Measurements from ENCODE around the gene STARD10.

STARD10 gene

DNA sequence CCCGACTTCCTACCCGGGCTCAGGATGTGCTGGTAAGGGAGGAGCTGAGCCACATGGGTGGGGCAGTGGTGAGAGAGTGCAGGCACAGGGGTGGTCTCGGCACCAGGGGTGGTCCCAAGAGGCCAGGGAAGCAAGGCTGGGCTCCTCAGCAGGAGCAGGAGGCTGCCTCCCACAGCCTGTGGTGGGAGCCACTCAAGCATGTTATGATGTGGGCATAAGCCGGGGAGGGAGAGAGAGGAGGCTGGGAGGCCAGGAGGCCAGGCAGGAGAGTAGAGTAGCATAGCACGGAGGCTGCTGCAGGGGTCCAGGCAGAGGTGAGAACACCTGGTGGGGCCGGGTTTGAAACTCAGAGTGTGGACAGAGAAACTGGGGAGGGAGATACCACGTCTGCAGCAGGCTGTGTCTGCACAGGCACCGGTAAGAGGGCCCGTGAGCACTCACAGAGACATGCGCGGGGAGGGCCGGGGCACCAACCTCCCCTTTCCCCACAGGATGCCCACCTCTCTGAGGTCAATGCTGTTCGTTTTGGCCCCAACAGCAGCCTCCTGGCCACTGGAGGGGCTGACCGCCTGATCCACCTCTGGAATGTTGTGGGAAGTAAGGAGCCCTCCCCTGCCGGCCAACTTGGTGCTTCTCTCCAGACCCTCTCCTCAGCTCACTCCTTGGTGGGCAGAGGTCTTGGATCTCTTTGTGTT is 31.1 kb upstream of the STARD10 start:
- no peaks in the 10 kb centered on the region for H3K4me1 ChIP-seq (ENCODE audit: control insufficient read depth, insufficient read depth, low read length)
- H3K4me3 ChIP-seq (ENCODE audit: low read depth, low read length), result no peak overlapping the region
- peaks cover 7% of the 10 kb centered on the region for H3K36me3 ChIP-seq (ENCODE audit: control insufficient read depth, insufficient read depth, low read length)
- H3K27me3 ChIP-seq (ENCODE audit: control insufficient read depth, insufficient read depth, low read length), result peaks cover 8% of the 10 kb centered on the region
- H3K9ac ChIP-seq (ENCODE audit: low read depth, low read length), result no peak overlapping the region
- H3K9me3 ChIP-seq (ENCODE audit: control insufficient read depth, insufficient read depth, low read length), result no peaks in the 10 kb centered on the region

DNA sequence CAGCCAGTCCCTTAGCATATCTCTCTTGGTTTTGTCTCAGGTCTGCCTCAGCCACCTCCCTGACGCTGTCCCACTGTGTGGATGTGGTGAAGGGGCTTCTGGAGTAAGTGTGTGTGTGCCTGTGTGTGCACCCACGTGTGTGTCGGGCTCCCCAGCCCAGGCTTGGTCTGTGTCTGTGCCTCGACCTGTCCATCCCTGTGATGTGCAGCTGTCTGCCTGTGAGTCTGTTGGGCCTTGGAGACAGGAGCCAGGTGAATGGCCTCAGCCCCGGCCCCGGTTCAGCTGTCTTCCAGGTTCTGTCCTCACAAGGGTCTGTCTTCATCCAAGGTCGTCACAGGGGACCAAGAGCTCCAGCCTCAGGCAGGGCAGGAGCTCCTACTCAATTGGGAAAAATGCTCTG is 30.2 kb upstream of the STARD10 start:
- Histone ChIP-seq H3K4me3 (ENCODE audit: low read depth, low read length) (no peak overlapping the region), H3K4me1 (ENCODE audit: control insufficient read depth, insufficient read depth, low read length) (no peaks in the 10 kb centered on the region), H3K36me3 (ENCODE audit: control insufficient read depth, insufficient read depth, low read length) (peaks cover 5% of the 10 kb centered on the region), H3K9me3 (ENCODE audit: control insufficient read depth, insufficient read depth, low read length) (no peaks in the 10 kb centered on the region), H3K27me3 (ENCODE audit: control insufficient read depth, insufficient read depth, low read length) (peaks cover 8% of the 10 kb centered on the region), H3K9ac (ENCODE audit: low read depth, low read length) (no peak overlapping the region)

DNA sequence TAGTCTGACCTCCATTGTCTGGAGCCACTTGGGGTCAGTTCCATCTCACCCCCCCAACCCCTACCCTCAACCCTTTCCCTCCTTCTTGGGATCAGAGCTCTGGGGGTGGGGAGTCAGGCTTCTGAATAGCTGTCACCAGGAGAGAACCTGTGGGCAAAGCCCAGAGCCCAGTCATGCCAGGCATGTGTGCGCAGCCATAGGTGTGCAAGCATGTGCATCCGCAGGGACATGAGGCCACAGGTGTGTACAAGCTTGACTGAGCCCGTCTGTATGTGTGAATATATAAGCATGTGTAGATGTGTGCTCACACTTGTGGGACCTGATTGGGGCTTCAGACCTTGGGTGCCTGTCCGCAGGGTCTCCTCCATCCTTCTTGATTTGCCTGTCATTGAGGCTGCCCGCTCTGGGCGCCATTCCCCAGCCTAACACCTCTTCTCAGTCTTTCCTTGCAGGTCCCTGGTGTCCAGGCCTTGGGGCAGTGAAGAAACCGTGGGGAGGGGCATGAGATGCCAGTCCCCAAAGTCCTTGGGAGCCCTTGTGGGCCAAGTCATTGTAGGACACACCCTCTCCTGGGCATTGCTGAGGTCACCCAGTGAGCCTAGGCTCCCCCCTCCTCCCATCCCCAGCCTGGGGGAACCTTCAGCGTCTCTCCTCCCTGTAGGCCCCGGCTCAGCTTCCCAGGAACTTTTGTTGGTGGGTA is 29.4 kb upstream of the STARD10 start:
- Histone ChIP-seq H3K4me3 (ENCODE audit: low read depth, low read length) (no peak overlapping the region), H3K9ac (ENCODE audit: low read depth, low read length) (no peak overlapping the region), H3K27me3 (ENCODE audit: control insufficient read depth, insufficient read depth, low read length) (peaks cover 8% of the 10 kb centered on the region), H3K4me1 (ENCODE audit: control insufficient read depth, insufficient read depth, low read length) (no peaks in the 10 kb centered on the region), H3K9me3 (ENCODE audit: control insufficient read depth, insufficient read depth, low read length) (no peaks in the 10 kb centered on the region), H3K36me3 (ENCODE audit: control insufficient read depth, insufficient read depth, low read length) (peaks cover 1% of the 10 kb centered on the region)

DNA sequence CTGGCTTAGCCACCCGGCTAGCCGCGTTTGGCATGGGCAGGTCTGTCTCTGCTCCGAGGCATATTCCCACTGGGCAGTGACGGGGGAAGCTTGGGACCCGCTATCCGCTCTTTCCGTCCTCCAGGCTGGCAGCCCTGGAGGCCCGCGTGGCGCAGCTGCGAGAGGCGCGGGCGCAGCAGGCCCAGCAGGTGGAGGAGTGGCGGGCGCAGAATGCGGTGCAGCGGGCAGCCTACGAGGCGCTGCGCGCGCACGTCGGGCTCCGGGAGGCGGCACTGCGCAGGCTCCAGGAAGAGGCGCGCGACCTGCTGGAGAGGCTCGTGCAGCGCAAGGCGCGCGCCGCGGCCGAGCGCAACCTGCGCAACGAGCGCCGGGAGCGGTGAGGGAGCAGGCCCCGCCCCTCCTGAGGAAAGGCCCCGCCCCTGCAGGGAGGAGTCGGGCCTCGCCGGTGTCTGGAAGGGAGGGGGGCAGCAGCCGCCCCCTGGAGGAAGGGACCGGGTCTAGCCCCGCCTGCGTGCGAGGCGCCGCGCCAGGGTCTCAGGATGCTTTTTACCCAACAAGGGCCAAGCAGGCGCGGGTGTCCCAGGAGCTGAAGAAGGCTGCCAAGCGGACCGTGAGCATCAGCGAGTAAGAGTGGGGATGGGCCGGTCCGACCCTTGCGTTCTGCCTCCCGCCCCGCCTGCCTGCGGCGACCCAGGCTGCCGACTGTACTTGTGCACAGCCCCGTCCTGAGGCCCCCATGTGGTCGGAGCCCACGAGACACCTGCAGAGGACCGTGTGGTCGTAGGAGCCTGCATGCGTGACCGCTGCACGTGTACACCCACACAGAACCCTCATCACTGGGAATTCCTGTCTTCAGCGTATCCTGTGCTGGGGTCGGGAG is 28.3 kb upstream of the STARD10 start:
- no peaks in the 10 kb centered on the region for H3K9me3 ChIP-seq (ENCODE audit: control insufficient read depth, insufficient read depth, low read length)
- peak overlapping the region; percentile 70 for H3K9ac ChIP-seq (ENCODE audit: low read depth, low read length)
- H3K4me1 ChIP-seq (ENCODE audit: control insufficient read depth, insufficient read depth, low read length), result no peaks in the 10 kb centered on the region
- peak overlapping the region; percentile 78 for H3K4me3 ChIP-seq (ENCODE audit: low read depth, low read length)
- H3K27me3 ChIP-seq (ENCODE audit: control insufficient read depth, insufficient read depth, low read length), result peaks cover 8% of the 10 kb centered on the region
- no peaks in the 10 kb centered on the region for H3K36me3 ChIP-seq (ENCODE audit: control insufficient read depth, insufficient read depth, low read length)

DNA sequence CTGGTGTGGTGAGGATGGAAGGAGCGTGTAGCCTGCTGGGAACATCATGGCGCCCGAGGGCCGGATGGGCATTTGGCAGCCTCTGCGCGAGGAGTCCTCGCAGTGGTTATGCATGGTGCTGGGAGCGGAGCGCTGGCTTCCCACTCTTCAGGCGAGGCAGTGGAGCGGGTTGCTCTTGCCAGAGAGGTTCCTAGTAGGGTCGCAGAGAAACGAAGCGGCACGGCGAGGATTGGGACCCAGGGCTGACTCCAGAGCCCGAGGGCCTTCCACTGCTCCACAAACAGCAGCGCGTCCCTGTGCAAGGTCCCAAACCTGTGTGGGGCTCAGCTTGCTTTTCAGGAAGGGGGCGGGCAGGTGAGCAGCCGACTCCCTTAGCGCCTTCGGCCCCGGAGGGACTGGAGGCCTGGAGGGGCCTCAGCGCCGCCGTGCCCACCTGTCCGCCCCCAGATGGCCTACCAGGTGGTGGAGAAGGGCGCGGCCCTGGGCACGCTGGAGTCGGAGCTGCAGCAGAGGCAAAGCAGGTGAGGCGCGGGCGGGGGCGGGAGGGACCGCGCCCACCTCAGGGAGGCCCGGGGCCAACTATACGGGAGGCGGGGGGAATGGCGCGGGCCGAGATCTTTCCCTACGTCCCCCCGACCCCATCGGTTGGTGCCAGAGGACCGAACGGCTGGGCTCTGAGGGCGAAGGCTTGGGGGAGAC is 27.5 kb upstream of the STARD10 start:
- Histone ChIP-seq H3K27me3 (ENCODE audit: control insufficient read depth, insufficient read depth, low read length) (peaks cover 8% of the 10 kb centered on the region), H3K9me3 (ENCODE audit: control insufficient read depth, insufficient read depth, low read length) (no peaks in the 10 kb centered on the region), H3K36me3 (ENCODE audit: control insufficient read depth, insufficient read depth, low read length) (no peaks in the 10 kb centered on the region), H3K4me3 (ENCODE audit: low read depth, low read length) (peak overlapping the region; percentile 78), H3K9ac (ENCODE audit: low read depth, low read length) (peak overlapping the region; percentile 70), H3K4me1 (ENCODE audit: control insufficient read depth, insufficient read depth, low read length) (no peaks in the 10 kb centered on the region)

DNA sequence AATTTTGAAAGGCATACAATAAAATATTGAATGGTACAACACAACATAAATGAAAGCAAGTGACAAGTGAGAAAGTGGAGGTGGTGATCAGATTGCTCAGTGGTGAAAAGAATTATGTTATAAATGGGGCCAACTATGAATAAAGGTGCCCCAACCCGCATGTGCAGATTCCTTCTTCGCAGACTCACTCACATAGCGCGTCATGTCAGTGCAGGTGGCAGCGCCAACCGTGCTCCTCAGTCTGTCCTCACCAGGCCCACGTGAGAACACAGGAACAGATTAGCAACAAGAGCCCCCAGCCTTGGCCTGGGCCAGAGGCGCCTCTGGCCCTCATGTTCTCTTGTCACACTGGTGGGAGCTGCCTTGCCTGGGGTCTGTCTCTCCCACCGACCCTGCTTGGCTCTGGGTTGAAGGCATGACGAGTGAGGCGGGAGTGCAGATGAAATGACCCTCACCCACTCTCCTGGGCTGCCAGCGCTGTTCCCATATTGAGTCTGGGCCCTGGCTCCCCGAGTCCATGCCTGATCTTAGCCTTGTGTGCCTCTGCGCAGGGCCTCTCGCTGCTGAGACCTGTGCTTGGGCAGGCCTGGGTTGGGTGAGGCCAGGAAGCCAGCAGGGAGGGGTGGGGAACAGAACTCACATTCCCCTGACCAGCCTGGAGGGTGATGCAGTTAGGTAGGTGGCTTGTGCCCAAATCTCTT is 26.7 kb upstream of the STARD10 start:
- H3K9me3 ChIP-seq (ENCODE audit: control insufficient read depth, insufficient read depth, low read length), result no peaks in the 10 kb centered on the region
- H3K4me1 ChIP-seq (ENCODE audit: control insufficient read depth, insufficient read depth, low read length), result no peaks in the 10 kb centered on the region
- peaks cover 8% of the 10 kb centered on the region for H3K27me3 ChIP-seq (ENCODE audit: control insufficient read depth, insufficient read depth, low read length)
- no peak overlapping the region for H3K9ac ChIP-seq (ENCODE audit: low read depth, low read length)
- H3K36me3 ChIP-seq (ENCODE audit: control insufficient read depth, insufficient read depth, low read length), result no peaks in the 10 kb centered on the region
- H3K4me3 ChIP-seq (ENCODE audit: low read depth, low read length), result peak overlapping the region; percentile 78

DNA sequence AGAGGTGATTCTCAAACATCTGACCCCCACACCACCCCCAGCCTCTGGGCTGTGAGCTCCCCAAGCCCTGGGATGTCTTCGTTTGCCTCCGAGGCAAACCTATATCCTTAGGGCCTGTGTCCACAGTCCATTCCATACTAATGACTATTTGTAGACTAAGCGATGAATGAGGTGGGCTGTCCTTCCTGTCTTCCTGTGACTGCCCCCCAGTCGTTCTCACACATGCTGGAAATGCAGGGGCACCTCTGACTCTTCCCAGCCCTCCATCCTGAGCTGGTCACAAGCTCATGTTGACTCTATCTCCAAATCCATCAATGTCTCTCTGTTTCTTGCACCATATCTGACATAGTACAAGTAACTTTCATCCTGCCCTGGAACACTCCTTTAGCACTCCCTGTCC is 25.1 kb upstream of the STARD10 start:
- H3K4me1 ChIP-seq (ENCODE audit: control insufficient read depth, insufficient read depth, low read length), result no peaks in the 10 kb centered on the region
- no peaks in the 10 kb centered on the region for H3K36me3 ChIP-seq (ENCODE audit: control insufficient read depth, insufficient read depth, low read length)
- peaks cover 8% of the 10 kb centered on the region for H3K27me3 ChIP-seq (ENCODE audit: control insufficient read depth, insufficient read depth, low read length)
- no peaks in the 10 kb centered on the region for H3K9me3 ChIP-seq (ENCODE audit: control insufficient read depth, insufficient read depth, low read length)
- no peak overlapping the region for H3K9ac ChIP-seq (ENCODE audit: low read depth, low read length)
- no peak overlapping the region for H3K4me3 ChIP-seq (ENCODE audit: low read depth, low read length)

DNA sequence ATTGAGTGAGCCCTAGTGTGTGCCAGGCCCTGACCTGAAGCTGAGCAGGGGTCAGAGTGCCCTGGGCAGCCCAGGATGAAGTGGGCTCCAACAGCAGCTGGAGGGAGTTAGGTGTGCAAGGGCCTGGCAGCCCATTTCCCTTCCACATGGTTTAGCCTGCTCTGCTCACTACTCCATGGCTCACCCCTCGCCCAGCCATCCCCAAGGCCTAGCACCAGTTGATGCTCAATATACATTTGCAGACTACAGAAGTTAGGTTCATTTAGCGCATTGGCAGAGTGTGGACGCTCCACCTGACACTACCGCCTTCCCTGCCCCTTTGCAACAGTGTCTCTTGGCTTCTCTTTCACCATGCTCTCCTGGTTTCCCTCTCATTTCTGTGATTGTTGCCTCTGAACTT is 24.1 kb upstream of the STARD10 start:
- Histone ChIP-seq H3K27me3 (ENCODE audit: control insufficient read depth, insufficient read depth, low read length) (peaks cover 4% of the 10 kb centered on the region), H3K36me3 (ENCODE audit: control insufficient read depth, insufficient read depth, low read length) (no peaks in the 10 kb centered on the region), H3K9me3 (ENCODE audit: control insufficient read depth, insufficient read depth, low read length) (no peaks in the 10 kb centered on the region), H3K9ac (ENCODE audit: low read depth, low read length) (no peak overlapping the region), H3K4me1 (ENCODE audit: control insufficient read depth, insufficient read depth, low read length) (no peaks in the 10 kb centered on the region), H3K4me3 (ENCODE audit: low read depth, low read length) (no peak overlapping the region)

DNA sequence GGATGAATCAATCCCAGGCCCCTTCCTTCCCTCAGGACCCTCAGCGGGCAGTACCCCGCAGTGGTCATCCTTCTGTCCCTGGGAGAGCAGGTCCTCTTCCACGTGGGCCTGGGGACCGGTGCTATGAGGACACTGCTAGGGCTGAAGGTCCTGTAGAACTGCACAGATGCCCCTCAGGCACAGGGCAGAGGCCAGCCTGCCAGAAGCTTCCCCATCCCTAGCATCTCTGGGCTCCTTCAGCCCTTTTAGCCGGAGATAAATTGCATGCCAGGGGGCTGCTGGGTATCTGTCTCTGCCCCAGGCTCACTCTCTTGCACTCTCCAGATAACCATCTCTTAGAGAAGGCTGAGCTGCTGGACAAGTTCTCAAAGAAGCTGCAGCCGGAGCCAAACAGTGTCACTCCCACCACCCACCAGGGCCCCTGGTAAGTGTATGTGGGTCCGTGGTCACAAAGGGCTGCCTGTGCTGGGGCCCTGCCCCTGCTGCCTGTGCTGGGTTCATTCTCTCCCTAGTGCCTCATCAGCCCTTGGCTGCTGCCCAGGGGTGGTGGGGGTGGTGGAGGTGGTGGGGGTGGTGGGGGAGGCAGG is 22.6 kb upstream of the STARD10 start:
- Histone ChIP-seq H3K4me3 (ENCODE audit: low read depth, low read length) (no peak overlapping the region), H3K4me1 (ENCODE audit: control insufficient read depth, insufficient read depth, low read length) (peaks cover 3% of the 10 kb centered on the region), H3K9ac (ENCODE audit: low read depth, low read length) (no peak overlapping the region), H3K27me3 (ENCODE audit: control insufficient read depth, insufficient read depth, low read length) (no peaks in the 10 kb centered on the region), H3K36me3 (ENCODE audit: control insufficient read depth, insufficient read depth, low read length) (no peaks in the 10 kb centered on the region), H3K9me3 (ENCODE audit: control insufficient read depth, insufficient read depth, low read length) (no peaks in the 10 kb centered on the region)

DNA sequence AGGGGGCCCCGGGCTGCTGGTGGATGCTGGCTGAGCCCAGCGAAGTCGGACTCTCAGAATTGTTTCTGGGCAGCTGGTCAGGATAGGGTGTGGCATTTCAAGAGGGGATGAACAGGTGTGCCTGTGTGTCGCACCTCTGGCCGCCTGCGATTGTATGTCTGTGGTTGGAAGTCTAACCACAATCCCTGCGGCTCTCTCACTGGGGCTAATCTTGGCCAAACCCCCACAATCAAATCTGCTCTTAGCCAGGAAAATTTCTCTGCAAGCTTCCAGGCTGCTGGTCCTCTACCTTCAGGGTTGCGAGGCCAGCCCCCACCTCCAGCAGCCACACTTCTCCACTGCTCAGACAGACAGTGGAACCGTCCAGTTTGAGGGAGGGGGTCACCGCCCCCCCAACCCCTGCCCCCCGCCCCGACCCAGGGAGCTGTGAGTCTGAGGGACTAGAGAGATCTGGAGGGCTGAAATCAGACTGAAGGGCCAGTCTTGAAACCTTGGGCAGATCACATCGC is 21.3 kb upstream of the STARD10 start:
- Histone ChIP-seq H3K4me3 (ENCODE audit: low read depth, low read length) (peak overlapping the region; percentile 91), H3K27me3 (ENCODE audit: control insufficient read depth, insufficient read depth, low read length) (no peaks in the 10 kb centered on the region), H3K36me3 (ENCODE audit: control insufficient read depth, insufficient read depth, low read length) (no peaks in the 10 kb centered on the region), H3K9ac (ENCODE audit: low read depth, low read length) (no peak overlapping the region), H3K4me1 (ENCODE audit: control insufficient read depth, insufficient read depth, low read length) (peaks cover 3% of the 10 kb centered on the region), H3K9me3 (ENCODE audit: control insufficient read depth, insufficient read depth, low read length) (no peaks in the 10 kb centered on the region)

Measured in iPS-15b (cell line).